BJ (cell line): ENCODE data around the gene TMEM205. TPM values are rescaled to one million over a fixed set of nuclear protein-coding genes. Genes with fewer than 3 reads are reported as not detected.

Source experiments
- CTCF ChIA-PET: fragments of 350-600 bp; formaldehyde crosslinking; extraction: SDS; loops from one replicate; lab custom pipeline; 2021; ENCODE audit warnings: antibody characterized with exemption, inconsistent platforms; lab: Yijun Ruan, JAX
- POLR2A ChIA-PET: fragments of 300-600 bp; sonication (Branson Sonifier 250); formaldehyde crosslinking; extraction: SDS; loops from one replicate; lab custom pipeline; 2021; ENCODE audit warnings: antibody characterized with exemption; lab: Charles Lee
- DNase-seq: peaks from one replicate; pipeline ENCODE4 v3.0.0-alpha.2; 2011; ENCODE audit warnings: low read depth
- H3K27me3 ChIP-seq: 2 replicates; pipeline ENCODE4 v1.6.0; 2011; ENCODE audit warnings: low read length; ENCODE audit not compliant: control insufficient read depth, insufficient read depth
- H3K36me3 ChIP-seq: 2 replicates; pipeline ENCODE4 v1.5.1; 2011; ENCODE audit warnings: low read length; ENCODE audit not compliant: control insufficient read depth, insufficient read depth
- H3K4me3 ChIP-seq: 2 replicates; pipeline ENCODE4 v1.5.1; 2011; ENCODE audit warnings: low read depth, mild to moderate bottlenecking, control low read depth, low read length
- polyA plus RNA-seq: library from polyadenylated mRNA; depleted of rRNA; stranded (reverse); fragments of >200 nt; gene quantifications from 2 replicates; pipeline ENCODE4 v1.2.3, GENCODE V29; 2011
- TF ChIP-seq, protein P1 (sequence below): IDR thresholded peaks from 2 replicates; pipeline ENCODE4 v1.5.1; 2011; ENCODE audit warnings: low read depth, mild to moderate bottlenecking, control low read depth, inconsistent platforms, low read length, moderate library complexity; ENCODE audit not compliant: insufficient read depth

TMEM205 gene
- polyA plus RNA-seq, 1 experiment: 107 TPM

DNA sequence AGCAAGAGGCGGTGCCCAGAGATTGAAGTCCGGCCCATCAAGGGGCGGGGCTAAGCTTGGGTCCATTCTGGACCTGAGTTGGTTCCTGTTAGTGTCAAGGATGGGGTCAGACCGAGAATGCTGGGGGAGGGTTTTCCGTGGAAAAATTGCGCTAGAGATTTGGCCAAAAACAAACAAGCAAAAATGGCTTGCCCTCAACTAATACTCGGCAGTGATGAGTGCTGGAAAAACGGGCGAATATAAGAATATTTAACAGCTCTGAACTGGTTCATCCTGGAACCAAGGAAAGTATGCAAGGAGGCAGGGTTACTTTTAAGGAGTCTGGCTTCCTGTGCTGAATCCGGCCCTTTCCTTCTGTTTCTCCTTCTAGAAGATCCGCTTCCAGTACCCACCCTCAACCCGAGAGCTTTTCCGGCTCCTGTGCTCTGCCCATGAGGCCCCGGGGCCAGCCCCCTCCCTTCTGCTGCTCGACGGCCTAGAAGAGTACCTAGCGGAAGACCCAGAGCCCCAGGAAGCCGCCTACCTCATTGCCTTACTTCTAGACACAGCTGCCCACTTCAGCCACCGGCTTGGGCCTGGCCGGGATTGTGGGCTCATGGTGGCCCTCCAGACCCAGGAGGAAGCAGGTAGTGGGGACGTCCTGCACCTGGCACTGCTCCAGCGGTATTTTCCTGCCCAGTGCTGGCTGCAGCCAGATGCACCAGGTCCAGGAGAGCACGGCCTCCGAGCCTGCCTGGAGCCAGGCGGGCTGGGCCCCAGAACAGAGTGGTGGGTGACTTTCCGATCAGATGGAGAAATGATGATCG lies 29.3 kb upstream of the TMEM205 start:
- TF ChIP-seq, protein P1, sequence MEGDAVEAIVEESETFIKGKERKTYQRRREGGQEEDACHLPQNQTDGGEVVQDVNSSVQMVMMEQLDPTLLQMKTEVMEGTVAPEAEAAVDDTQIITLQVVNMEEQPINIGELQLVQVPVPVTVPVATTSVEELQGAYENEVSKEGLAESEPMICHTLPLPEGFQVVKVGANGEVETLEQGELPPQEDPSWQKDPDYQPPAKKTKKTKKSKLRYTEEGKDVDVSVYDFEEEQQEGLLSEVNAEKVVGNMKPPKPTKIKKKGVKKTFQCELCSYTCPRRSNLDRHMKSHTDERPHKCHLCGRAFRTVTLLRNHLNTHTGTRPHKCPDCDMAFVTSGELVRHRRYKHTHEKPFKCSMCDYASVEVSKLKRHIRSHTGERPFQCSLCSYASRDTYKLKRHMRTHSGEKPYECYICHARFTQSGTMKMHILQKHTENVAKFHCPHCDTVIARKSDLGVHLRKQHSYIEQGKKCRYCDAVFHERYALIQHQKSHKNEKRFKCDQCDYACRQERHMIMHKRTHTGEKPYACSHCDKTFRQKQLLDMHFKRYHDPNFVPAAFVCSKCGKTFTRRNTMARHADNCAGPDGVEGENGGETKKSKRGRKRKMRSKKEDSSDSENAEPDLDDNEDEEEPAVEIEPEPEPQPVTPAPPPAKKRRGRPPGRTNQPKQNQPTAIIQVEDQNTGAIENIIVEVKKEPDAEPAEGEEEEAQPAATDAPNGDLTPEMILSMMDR: no peak
- ChIA-PET CTCF (interaction anchor here (0.8 to 2.8 kb wide), 4 partner anchors 8 to 107 kb away, joined by 4 to 19 read pairs (median 10); partner anchors contain the start of genes EPOR, ODAD3 and PRKCSH), POLR2A (interaction anchor here (0.6 to 1.1 kb wide), 3 partner anchors 184 to 1571 kb away, joined by 3 to 12 read pairs (median 3); partner anchors contain the start of gene ELOF1)
- Histone ChIP-seq H3K36me3 (no peaks in the 10 kb centered on the region), H3K4me3 (peak overlapping the region; percentile 27), H3K27me3 (no peaks in the 10 kb centered on the region)
- DNase-seq: no peak

DNA sequence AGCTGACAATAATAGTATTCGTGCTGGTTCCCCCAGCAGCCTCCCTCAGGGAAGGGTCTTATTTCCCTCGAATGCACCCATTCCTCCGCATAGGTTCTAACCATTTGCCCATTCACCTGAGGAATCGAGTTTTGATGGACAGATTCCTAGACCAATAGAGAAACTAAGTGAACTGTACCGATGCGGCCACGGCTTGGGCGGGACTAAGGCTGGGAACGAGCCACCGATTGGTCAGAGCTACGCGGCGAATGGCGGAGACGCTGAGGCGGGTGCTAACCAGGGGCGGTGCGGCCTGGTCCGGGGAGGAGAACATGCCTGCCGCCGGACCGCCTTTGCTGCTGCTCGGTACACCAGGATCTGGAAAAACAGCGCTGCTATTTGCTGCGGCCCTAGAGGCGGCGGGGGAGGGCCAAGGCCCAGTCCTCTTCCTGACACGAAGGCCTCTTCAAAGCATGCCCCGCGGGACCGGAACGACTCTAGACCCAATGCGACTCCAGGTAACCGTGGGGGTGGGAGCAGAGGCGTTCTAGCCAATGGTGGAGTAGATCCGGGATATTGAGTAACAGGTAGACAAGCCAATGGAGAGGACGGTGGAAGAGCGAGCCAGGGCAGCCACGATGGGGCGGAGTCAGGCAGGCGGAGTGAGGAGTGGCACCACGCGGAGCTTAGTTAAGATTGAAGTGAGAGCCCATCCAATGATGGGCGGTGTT lies 28.5 kb upstream of the TMEM205 start, which contains the start of gene SWSAP1:
Gene SWSAP1, plus strand, starts transcription at position 234 of the 710 bp plus-strand sequence. Its CDS starts 15 bp downstream, at position 249.
- Histone ChIP-seq H3K36me3 (no peaks in the 10 kb centered on the region), H3K4me3 (peak within 1 kb of the TSS; percentile 63), H3K27me3 (no peaks in the 10 kb centered on the region)
- ChIA-PET POLR2A (interaction anchor here (0.6 to 1.1 kb wide), 2 partner anchors 184 to 1572 kb away, joined by 3 read pairs; partner anchors contain the start of gene ELOF1), CTCF (interaction anchor here (0.8 to 2.8 kb wide), 4 partner anchors 9 to 108 kb away, joined by 4 to 19 read pairs (median 10); partner anchors contain the start of genes EPOR, ODAD3 and PRKCSH)
- DNase-seq: peak; percentile 98
- TF ChIP-seq, protein P1: no peak

DNA sequence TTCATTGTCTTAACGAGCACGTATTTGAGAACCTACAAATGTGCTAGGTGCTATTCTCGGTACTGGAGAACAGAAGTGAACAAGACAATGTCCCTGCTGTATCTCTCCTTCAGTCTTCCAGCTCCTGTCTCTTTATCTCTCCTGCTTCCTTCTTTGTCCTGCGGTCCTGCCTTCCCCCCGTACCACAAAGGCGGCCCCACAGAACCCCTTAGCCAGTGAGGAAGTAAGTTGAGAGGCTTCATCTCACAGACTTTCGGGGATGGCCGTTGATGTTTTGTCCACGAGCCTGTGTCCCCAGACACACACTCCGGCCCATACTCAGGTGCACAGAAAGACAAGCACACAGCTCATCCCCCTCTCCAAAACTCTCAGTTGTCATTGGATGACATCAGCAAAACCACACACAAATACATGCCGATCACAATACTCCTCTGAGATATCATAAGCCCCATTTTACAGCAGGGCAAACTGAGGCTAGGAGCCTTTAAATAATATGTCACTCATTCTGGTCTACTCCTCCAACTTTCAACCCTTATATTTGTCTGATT lies 27.9 kb upstream of the TMEM205 start:
- Histone ChIP-seq H3K27me3 (no peaks in the 10 kb centered on the region), H3K36me3 (no peaks in the 10 kb centered on the region), H3K4me3 (peak overlapping the region; percentile 63)
- TF ChIP-seq, protein P1: no peak
- CTCF ChIA-PET: interaction anchor here (0.6 to 2.8 kb wide), 4 partner anchors 10 to 109 kb away, joined by 3 to 19 read pairs (median 10); partner anchors contain the start of gene EPOR
- POLR2A ChIA-PET: no interaction called here
- DNase-seq: no peak

DNA sequence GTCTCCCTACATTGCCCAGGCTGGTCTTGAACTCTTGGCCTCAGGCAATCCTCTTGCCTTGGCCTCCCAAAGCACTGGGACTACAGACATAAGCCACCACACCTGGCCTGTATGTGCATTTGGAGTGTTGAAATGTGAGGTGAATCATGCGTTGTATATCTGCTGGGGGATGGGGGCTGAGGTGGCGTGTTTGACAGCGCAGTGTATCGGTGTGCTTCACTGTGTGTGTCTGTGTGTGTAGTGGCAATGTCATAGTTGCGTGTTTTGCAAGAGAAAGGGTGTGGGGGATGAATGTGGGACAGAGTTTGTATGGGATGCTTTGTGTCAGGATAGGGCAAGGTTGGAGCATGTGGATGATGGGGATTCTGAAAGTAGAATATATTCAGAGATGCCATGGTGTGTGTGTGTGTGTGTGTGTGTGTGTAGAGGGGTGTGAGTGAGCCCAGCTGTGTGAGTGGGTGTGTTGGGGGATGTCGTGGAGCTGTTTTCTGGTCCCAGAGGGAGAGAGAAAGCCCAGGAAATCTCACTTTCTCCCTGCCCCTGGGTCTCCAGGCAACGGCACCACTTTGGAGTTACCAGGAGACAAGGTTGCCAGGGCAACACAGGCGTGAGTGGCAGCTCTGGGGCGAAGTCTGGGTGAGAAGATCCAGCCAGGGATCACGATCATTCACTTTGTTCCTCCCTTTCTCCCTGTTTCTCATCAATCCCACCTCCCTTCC lies 27.3 kb upstream of the TMEM205 start:
- no peaks in the 10 kb centered on the region for H3K27me3 ChIP-seq
- CTCF ChIA-PET: interaction anchor here (0.6 to 2.8 kb wide), 3 partner anchors 79 to 109 kb away, joined by 3 to 19 read pairs (median 14); no protein-coding TSS in a partner anchor
- POLR2A ChIA-PET: no interaction called here

More for the DNA sequence above, 27.3 kb upstream of the TMEM205 start:
- Histone ChIP-seq H3K4me3 (no peak overlapping the region), H3K36me3 (no peaks in the 10 kb centered on the region)
- no peak for DNase-seq
- TF ChIP-seq, protein P1: no peak
